ENCODE data around the gene C9. TPM values are rescaled to one million over a fixed set of nuclear protein-coding genes. Genes with fewer than 3 reads are reported as not detected.

C9 gene
- polyA plus RNA-seq, 1 donor from 2014 or later = not detected

DNA sequence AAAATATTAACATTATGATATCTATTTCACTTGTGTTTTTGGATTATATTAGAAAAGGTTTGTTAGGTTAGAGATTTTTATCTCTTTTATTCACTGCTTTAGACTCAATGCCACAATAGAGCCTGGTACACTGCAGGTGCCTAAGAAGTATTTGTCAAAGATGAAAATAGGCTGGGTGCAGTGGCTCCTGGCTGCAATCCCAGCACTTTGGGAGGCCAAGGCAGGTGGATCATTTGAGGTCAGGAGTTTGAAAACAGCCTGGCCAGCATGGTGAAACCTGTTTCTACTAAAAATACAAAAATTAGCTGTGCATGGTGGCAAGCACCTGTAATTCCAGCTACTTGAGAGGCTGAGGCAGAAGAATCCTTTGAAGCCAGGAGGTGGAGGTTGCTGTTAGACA, 64.3 kb downstream of the C9 start:
- H4K20me1 ChIP-seq (ENCODE audit: insufficient read depth) = no peaks in the 10 kb centered on the region

DNA sequence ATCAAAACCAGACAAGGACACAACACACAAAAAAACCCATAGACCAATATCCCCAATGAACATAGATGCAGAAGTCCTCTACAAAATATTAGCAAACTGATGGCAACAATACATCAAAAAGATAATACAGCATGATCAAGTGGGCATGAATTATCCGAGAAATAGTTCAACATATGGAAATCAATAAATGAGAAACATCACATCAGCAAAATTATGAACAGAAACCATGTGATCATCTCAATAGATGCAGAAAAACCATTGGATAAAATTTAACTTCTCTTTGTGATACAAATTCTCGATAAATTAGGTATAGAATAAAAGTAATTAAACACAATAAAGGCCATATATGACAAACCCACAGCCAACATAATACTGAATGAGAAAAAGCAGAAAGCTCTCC, 69.6 kb downstream of the C9 start:
- no peak overlapping the region for H3K4me3 ChIP-seq (ENCODE audit: low read length)
- H3K27me3 ChIP-seq (ENCODE audit: insufficient read depth, low read depth, low read length) = no peaks in the 10 kb centered on the region
- no peaks in the 10 kb centered on the region for H3K79me2 ChIP-seq (replicated peaks; ENCODE audit: insufficient read depth, low read length)
- H4K20me1 ChIP-seq (ENCODE audit: insufficient read depth) = no peaks in the 10 kb centered on the region
- H3K36me3 ChIP-seq (ENCODE audit: insufficient read depth, low read length) = no peaks in the 10 kb centered on the region
- no peak overlapping the region for H3K4me2 ChIP-seq (ENCODE audit: low read length)
- H3K9me2 ChIP-seq (ENCODE audit: insufficient read depth, low read length) = no peaks in the 10 kb centered on the region
- no peaks in the 10 kb centered on the region for H3K9me3 ChIP-seq (ENCODE audit: low read length)
- no peak overlapping the region for H2AFZ ChIP-seq (ENCODE audit: low read depth, low read length)
- TF ChIP-seq EZH2 (IDR thresholded peaks at IDR 0.05; ENCODE audit: borderline replicate concordance, insufficient read depth, low read length, poor library complexity, severe bottlenecking) (no peak), REST (IDR thresholded peaks at IDR 0.05; ENCODE audit: borderline replicate concordance) (no peak), SMC3 (conservative IDR thresholded peaks at IDR 0.05; ENCODE audit: poor library complexity) (no peak), EP300 (conservative IDR thresholded peaks at IDR 0.05; ENCODE audit: poor library complexity, severe bottlenecking) (no peak), TAF1 (IDR thresholded peaks at IDR 0.05; ENCODE audit: low read depth) (no peak), RAD21 (conservative IDR thresholded peaks at IDR 0.05) (no peak), MXI1 (conservative IDR thresholded peaks at IDR 0.05; ENCODE audit: poor library complexity, severe bottlenecking) (no peak), POLR2AphosphoS5 (IDR thresholded peaks at IDR 0.05) (no peak)
- TF ChIP-seq, protein P1, sequence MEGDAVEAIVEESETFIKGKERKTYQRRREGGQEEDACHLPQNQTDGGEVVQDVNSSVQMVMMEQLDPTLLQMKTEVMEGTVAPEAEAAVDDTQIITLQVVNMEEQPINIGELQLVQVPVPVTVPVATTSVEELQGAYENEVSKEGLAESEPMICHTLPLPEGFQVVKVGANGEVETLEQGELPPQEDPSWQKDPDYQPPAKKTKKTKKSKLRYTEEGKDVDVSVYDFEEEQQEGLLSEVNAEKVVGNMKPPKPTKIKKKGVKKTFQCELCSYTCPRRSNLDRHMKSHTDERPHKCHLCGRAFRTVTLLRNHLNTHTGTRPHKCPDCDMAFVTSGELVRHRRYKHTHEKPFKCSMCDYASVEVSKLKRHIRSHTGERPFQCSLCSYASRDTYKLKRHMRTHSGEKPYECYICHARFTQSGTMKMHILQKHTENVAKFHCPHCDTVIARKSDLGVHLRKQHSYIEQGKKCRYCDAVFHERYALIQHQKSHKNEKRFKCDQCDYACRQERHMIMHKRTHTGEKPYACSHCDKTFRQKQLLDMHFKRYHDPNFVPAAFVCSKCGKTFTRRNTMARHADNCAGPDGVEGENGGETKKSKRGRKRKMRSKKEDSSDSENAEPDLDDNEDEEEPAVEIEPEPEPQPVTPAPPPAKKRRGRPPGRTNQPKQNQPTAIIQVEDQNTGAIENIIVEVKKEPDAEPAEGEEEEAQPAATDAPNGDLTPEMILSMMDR (IDR thresholded peaks at IDR 0.05; ENCODE audit: poor library complexity, severe bottlenecking) = no peak
- H3K27ac ChIP-seq (ENCODE audit: low read length) = no peak overlapping the region
- no peaks in the 10 kb centered on the region for H3F3A ChIP-seq (ENCODE audit: insufficient read depth, low read length, poor library complexity, severe bottlenecking)
- no peak overlapping the region for H3K9ac ChIP-seq (ENCODE audit: low read length)

More for the DNA sequence above, 64.3 kb downstream of the C9 start:
- Histone ChIP-seq H3K79me2 (replicated peaks; ENCODE audit: insufficient read depth, low read length) (no peaks in the 10 kb centered on the region), H3F3A (ENCODE audit: insufficient read depth, low read length, poor library complexity, severe bottlenecking) (no peaks in the 10 kb centered on the region), H3K4me3 (ENCODE audit: low read length) (no peak overlapping the region), H2AFZ (ENCODE audit: low read depth, low read length) (no peak overlapping the region), H3K27ac (ENCODE audit: low read length) (no peak overlapping the region), H3K9me3 (ENCODE audit: low read length) (no peaks in the 10 kb centered on the region), H3K9me2 (ENCODE audit: insufficient read depth, low read length) (no peaks in the 10 kb centered on the region), H3K27me3 (ENCODE audit: insufficient read depth, low read depth, low read length) (no peaks in the 10 kb centered on the region), H3K9ac (ENCODE audit: low read length) (no peak overlapping the region), H3K36me3 (ENCODE audit: insufficient read depth, low read length) (no peaks in the 10 kb centered on the region), H3K4me2 (ENCODE audit: low read length) (no peak overlapping the region)
- TF ChIP-seq POLR2AphosphoS5 (IDR thresholded peaks at IDR 0.05) (no peak), TAF1 (IDR thresholded peaks at IDR 0.05; ENCODE audit: low read depth) (no peak), RAD21 (conservative IDR thresholded peaks at IDR 0.05) (no peak), EP300 (conservative IDR thresholded peaks at IDR 0.05; ENCODE audit: poor library complexity, severe bottlenecking) (no peak), EZH2 (IDR thresholded peaks at IDR 0.05; ENCODE audit: borderline replicate concordance, insufficient read depth, low read length, poor library complexity, severe bottlenecking) (no peak), MXI1 (conservative IDR thresholded peaks at IDR 0.05; ENCODE audit: poor library complexity, severe bottlenecking) (no peak), SMC3 (conservative IDR thresholded peaks at IDR 0.05; ENCODE audit: poor library complexity) (no peak)
- TF ChIP-seq, protein P1 (IDR thresholded peaks at IDR 0.05; ENCODE audit: poor library complexity, severe bottlenecking) = no peak

All from neural cell (in vitro differentiated cells).